ENCODE measurements around the gene OR1L8. TPM values are rescaled to one million over a fixed set of nuclear protein-coding genes. Genes with fewer than 3 reads are reported as not detected.

The OR1L8 gene
- total RNA-seq, 1 experiment from 2014 or later, result not detected

Other genes starting within 250 kb of the OR1L8 start
- gene PTGS1, start 212.4 kb downstream of the OR1L8 start, total RNA-seq (2014; rRNA removed; shearing (Covaris generic)), result 4.8 and 6.7 TPM in 2 replicates
- gene OR1J1, start 105.5 kb downstream of the OR1L8 start, total RNA-seq (2014; rRNA removed; shearing (Covaris generic)), result not detected in 2 replicates
- not detected in 2 replicates for gene OR1J2, start 72.6 kb downstream of the OR1L8 start, total RNA-seq (2014; rRNA removed; shearing (Covaris generic))
- 0.10 TPM in 1 of 2 replicates, not detected in the other for gene OR1J4, start 64.2 kb downstream of the OR1L8 start, total RNA-seq (2014; rRNA removed; shearing (Covaris generic))
- gene OR1N1, start 56.1 kb downstream of the OR1L8 start, total RNA-seq (2014; rRNA removed; shearing (Covaris generic)), result not detected in 2 replicates
- not detected in 2 replicates for gene OR1N2, start 30.3 kb downstream of the OR1L8 start, total RNA-seq (2014; rRNA removed; shearing (Covaris generic))
- not detected in 2 replicates for gene OR1Q1, start 31.4 kb upstream of the OR1L8 start, total RNA-seq (2014; rRNA removed; shearing (Covaris generic))
- not detected in 2 replicates for gene OR1B1, start 74.2 kb upstream of the OR1L8 start, total RNA-seq (2014; rRNA removed; shearing (Covaris generic))
- gene OR1L1, start 78.3 kb upstream of the OR1L8 start, total RNA-seq (2014; rRNA removed; shearing (Covaris generic)), result not detected in 2 replicates
- gene OR1L3, start 91.7 kb upstream of the OR1L8 start, total RNA-seq (2014; rRNA removed; shearing (Covaris generic)), result not detected in 2 replicates
- not detected in 2 replicates for gene OR1L4, start 140.6 kb upstream of the OR1L8 start, total RNA-seq (2014; rRNA removed; shearing (Covaris generic))
- not detected in 2 replicates for gene OR1L6, start 158.9 kb upstream of the OR1L8 start, total RNA-seq (2014; rRNA removed; shearing (Covaris generic))
- not detected in 2 replicates for gene OR5C1, start 205.5 kb upstream of the OR1L8 start, total RNA-seq (2014; rRNA removed; shearing (Covaris generic))
- gene OR1K1, start 216.7 kb upstream of the OR1L8 start, total RNA-seq (2014; rRNA removed; shearing (Covaris generic)), result not detected in 2 replicates
- gene PDCL, start 245.2 kb upstream of the OR1L8 start, total RNA-seq (2014; rRNA removed; shearing (Covaris generic)), result 33.3 and 47.0 TPM in 2 replicates

Data from M059J (cell line).